K562 (cell line): Measurements from ENCODE around the gene PLK5. TPM values are rescaled to one million over a fixed set of nuclear protein-coding genes. Genes with fewer than 3 reads are reported as not detected.

Source experiments
- ADNP ChIP-seq: fragments of 200-800 bp; sonication (Bioruptor generic); IDR thresholded peaks from 2 replicates; pipeline ENCODE4 v1.6.1; 2016; ENCODE audit warnings: missing genetic modification characterization, missing compliant biosample characterization
- BHLHE40 ChIP-seq: IDR thresholded peaks from 2 replicates; pipeline ENCODE4 v1.6.1; 2011; ENCODE audit warnings: low read length, improper control_type of control experiment
- CBX2 ChIP-seq: fragments of 200-600 bp; sonication (generic); IDR thresholded peaks from one replicate; pipeline ENCODE4 v1.6.1; 2012; ENCODE audit warnings: mild to moderate bottlenecking, low read length, inconsistent platforms; ENCODE audit not compliant: insufficient read depth, poor library complexity, severe bottlenecking
- MYC ChIP-seq, 2 experiments: fragments of 250-450 bp in 1 of 2; sonication (Bioruptor Pico) in 1 of 2; IDR thresholded peaks; 2 replicates each; pipeline versions ENCODE4 v1.5.1 to v1.6.1; 2012 to 2021; ENCODE audit warnings: low read depth in 2 of 2, borderline replicate concordance in 1 of 2, improper control_type of control experiment in 1 of 2, low read length in 1 of 2, mild to moderate bottlenecking in 1 of 2, moderate library complexity in 1 of 2
- NFE2 ChIP-seq: IDR thresholded peaks from 2 replicates; pipeline ENCODE4 v1.6.1; 2014; ENCODE audit warnings: antibody characterized with exemption, low read depth
- POLR2AphosphoS2 ChIP-seq: IDR thresholded peaks from 2 replicates; pipeline ENCODE4 v1.6.1; 2012; ENCODE audit warnings: low read length, improper control_type of control experiment
- RUNX1 ChIP-seq: sonication (generic); IDR thresholded peaks from 2 replicates; pipeline ENCODE4 v1.6.1; 2016; ENCODE audit warnings: antibody characterized with exemption, low read depth
- SIN3B ChIP-seq: fragments of 450-650 bp; IDR thresholded peaks from 2 replicates; pipeline ENCODE4 v1.6.1; 2017; ENCODE audit warnings: low read depth, mild to moderate bottlenecking, moderate library complexity
- TOE1 ChIP-seq, 2 experiments: fragments of 450-650 bp in 1 of 2; sonication (generic) in 1 of 2; formaldehyde crosslinking in 1 of 2; IDR thresholded peaks; 2 replicates each; pipeline versions ENCODE4 v1.7.1 to v1.8.0; 2016 to 2022; ENCODE audit warnings: borderline replicate concordance in 2 of 2, mild to moderate bottlenecking in 2 of 2, antibody characterized with exemption in 1 of 2, inconsistent platforms in 1 of 2, low read depth in 1 of 2, missing genetic modification reagents in 1 of 2, moderate library complexity in 1 of 2
- TRIM24 ChIP-seq, 2 experiments: fragments of 450-650 bp; IDR thresholded peaks; 2 replicates each; pipeline ENCODE4 v1.6.1; 2016
- ZBTB17 ChIP-seq: fragments of 450-650 bp; formaldehyde crosslinking; IDR thresholded peaks from 2 replicates; pipeline ENCODE4 v1.4.0; 2020; ENCODE audit warnings: mild to moderate bottlenecking
- polyA plus RNA-seq, 8 experiments: library from polyadenylated mRNA; depleted of rRNA in 4 of 8; stranded (reverse) in 5 of 8; unstranded in 3 of 8; fragments of >200 nt; fragmentation: Nextera tagmentation in 2 of 8; fragmentation: Illumina TruSeq in 1 of 8; extraction: Ambion mirVana in 2 of 8; extraction: Trizol in 1 of 8; gene quantifications; 2 replicates each; pipeline versions ENCODE4 v1.2.1 to v1.2.3, GENCODE V29; 2011 to 2014; ENCODE audit warnings: inconsistent platforms in 1 of 8, missing spikeins in 1 of 8
- total RNA-seq, 7 experiments: library from RNA; depleted of rRNA in 6 of 7; stranded (reverse); fragments of >200 nt in 6 of 7; fragmentation: Illumina TruSeq in 2 of 7; extraction: Trizol in 2 of 7; gene quantifications; 2 replicates each; pipeline versions ENCODE4 v1.2.1 to v1.2.3, GENCODE V29; 2011 to 2021; ENCODE audit warnings: low replicate concordance in 1 of 7
- TF ChIP-seq, protein P1 (sequence below): fragments of 450-650 bp; IDR thresholded peaks from 2 replicates; pipeline ENCODE4 v1.6.1; 2016; ENCODE audit warnings: borderline replicate concordance
- TF ChIP-seq, protein P2 (sequence below): fragments of 450-650 bp; IDR thresholded peaks from 2 replicates; pipeline ENCODE4 v1.6.1; 2016; ENCODE audit warnings: mild to moderate bottlenecking, moderate library complexity

The PLK5 gene
- total and polyA plus RNA-seq, 9 of the 15 experiments (the other 6 are each of a cell fraction or from before 2014, with no cell fraction given) = 0.04 to 0.23 (median 0.11) TPM; not detected in 5

DNA sequence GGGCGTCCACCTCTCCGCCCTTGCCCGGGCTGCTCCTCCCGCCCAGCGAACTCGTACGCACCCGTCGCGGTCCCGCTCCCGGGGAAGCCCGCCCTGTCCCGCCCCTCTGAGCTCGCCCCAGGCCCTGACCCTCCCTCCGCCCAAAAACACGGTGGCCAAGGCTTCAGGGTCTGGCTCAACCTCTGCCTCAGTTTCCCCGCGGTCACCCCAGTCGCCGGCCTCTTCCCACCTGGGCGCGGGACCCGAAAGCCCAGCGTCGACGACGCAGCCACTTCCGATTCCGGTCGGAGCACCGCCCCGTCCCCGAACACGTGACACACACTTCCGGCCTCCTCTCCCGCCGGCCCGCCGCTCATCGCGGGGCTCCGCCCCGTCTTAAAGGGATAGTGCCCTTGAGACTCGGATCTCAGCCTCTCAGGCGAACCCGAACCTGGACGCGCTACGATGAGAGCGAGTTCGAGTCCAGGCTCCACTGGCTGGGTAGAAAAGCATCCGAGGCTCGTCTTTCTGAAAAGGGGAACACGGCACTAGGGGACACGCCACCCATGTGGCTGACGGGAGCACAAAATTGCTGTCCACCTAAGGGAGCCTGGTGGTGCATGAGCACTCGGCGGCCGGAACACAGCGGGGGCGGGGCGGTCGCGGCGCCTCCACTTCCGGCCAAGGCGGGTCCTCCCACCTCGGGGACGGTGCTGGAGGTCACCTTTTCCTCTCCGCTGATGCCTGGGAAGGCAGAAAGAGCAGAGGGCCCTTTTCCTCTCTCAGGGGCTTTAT, 44.8 kb upstream of the PLK5 start, which contains the start of gene C19orf25 (continued):
- TF ChIP-seq CBX2 (no peak), TRIM24 (IDR thresholded peaks at IDR 0.05) (peak in 1 of 2 experiments; percentile 81; a peak in 2 of 4 replicates), ZBTB17 (CRISPR knock-in tag) (peak; percentile 77; the same call in 1 of the 2 replicates), BHLHE40 (peak; percentile 23; the same call in 1 of the 2 replicates), ADNP (tag) (peak; percentile 99), MYC (IDR thresholded peaks at IDR 0.05; ENCODE audit: low read depth, low read length) (peak; percentile 82), MYC (CRISPR knock-in tag; IDR thresholded peaks at IDR 0.05; ENCODE audit: borderline replicate concordance, low read depth) (peak; percentile 51; the same call in 1 of the 2 replicates), TOE1 (IDR thresholded peaks at IDR 0.05; ENCODE audit: borderline replicate concordance) (peak; percentile 99), TOE1 (CRISPR knock-in tag; IDR thresholded peaks at IDR 0.05; ENCODE audit: borderline replicate concordance, low read depth) (no peak), SIN3B (peak; percentile 51; the same call in 1 of the 2 replicates), RUNX1 (peak; percentile 57; the same call in 1 of the 2 replicates), NFE2 (no peak), POLR2AphosphoS2 (peak; percentile 49; the same call in 1 of the 2 replicates)
- TF ChIP-seq, protein P1, sequence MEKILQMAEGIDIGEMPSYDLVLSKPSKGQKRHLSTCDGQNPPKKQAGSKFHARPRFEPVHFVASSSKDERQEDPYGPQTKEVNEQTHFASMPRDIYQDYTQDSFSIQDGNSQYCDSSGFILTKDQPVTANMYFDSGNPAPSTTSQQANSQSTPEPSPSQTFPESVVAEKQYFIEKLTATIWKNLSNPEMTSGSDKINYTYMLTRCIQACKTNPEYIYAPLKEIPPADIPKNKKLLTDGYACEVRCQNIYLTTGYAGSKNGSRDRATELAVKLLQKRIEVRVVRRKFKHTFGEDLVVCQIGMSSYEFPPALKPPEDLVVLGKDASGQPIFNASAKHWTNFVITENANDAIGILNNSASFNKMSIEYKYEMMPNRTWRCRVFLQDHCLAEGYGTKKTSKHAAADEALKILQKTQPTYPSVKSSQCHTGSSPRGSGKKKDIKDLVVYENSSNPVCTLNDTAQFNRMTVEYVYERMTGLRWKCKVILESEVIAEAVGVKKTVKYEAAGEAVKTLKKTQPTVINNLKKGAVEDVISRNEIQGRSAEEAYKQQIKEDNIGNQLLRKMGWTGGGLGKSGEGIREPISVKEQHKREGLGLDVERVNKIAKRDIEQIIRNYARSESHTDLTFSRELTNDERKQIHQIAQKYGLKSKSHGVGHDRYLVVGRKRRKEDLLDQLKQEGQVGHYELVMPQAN = peak; percentile 84; the same call in 1 of the 2 replicates
- TF ChIP-seq, protein P2, sequence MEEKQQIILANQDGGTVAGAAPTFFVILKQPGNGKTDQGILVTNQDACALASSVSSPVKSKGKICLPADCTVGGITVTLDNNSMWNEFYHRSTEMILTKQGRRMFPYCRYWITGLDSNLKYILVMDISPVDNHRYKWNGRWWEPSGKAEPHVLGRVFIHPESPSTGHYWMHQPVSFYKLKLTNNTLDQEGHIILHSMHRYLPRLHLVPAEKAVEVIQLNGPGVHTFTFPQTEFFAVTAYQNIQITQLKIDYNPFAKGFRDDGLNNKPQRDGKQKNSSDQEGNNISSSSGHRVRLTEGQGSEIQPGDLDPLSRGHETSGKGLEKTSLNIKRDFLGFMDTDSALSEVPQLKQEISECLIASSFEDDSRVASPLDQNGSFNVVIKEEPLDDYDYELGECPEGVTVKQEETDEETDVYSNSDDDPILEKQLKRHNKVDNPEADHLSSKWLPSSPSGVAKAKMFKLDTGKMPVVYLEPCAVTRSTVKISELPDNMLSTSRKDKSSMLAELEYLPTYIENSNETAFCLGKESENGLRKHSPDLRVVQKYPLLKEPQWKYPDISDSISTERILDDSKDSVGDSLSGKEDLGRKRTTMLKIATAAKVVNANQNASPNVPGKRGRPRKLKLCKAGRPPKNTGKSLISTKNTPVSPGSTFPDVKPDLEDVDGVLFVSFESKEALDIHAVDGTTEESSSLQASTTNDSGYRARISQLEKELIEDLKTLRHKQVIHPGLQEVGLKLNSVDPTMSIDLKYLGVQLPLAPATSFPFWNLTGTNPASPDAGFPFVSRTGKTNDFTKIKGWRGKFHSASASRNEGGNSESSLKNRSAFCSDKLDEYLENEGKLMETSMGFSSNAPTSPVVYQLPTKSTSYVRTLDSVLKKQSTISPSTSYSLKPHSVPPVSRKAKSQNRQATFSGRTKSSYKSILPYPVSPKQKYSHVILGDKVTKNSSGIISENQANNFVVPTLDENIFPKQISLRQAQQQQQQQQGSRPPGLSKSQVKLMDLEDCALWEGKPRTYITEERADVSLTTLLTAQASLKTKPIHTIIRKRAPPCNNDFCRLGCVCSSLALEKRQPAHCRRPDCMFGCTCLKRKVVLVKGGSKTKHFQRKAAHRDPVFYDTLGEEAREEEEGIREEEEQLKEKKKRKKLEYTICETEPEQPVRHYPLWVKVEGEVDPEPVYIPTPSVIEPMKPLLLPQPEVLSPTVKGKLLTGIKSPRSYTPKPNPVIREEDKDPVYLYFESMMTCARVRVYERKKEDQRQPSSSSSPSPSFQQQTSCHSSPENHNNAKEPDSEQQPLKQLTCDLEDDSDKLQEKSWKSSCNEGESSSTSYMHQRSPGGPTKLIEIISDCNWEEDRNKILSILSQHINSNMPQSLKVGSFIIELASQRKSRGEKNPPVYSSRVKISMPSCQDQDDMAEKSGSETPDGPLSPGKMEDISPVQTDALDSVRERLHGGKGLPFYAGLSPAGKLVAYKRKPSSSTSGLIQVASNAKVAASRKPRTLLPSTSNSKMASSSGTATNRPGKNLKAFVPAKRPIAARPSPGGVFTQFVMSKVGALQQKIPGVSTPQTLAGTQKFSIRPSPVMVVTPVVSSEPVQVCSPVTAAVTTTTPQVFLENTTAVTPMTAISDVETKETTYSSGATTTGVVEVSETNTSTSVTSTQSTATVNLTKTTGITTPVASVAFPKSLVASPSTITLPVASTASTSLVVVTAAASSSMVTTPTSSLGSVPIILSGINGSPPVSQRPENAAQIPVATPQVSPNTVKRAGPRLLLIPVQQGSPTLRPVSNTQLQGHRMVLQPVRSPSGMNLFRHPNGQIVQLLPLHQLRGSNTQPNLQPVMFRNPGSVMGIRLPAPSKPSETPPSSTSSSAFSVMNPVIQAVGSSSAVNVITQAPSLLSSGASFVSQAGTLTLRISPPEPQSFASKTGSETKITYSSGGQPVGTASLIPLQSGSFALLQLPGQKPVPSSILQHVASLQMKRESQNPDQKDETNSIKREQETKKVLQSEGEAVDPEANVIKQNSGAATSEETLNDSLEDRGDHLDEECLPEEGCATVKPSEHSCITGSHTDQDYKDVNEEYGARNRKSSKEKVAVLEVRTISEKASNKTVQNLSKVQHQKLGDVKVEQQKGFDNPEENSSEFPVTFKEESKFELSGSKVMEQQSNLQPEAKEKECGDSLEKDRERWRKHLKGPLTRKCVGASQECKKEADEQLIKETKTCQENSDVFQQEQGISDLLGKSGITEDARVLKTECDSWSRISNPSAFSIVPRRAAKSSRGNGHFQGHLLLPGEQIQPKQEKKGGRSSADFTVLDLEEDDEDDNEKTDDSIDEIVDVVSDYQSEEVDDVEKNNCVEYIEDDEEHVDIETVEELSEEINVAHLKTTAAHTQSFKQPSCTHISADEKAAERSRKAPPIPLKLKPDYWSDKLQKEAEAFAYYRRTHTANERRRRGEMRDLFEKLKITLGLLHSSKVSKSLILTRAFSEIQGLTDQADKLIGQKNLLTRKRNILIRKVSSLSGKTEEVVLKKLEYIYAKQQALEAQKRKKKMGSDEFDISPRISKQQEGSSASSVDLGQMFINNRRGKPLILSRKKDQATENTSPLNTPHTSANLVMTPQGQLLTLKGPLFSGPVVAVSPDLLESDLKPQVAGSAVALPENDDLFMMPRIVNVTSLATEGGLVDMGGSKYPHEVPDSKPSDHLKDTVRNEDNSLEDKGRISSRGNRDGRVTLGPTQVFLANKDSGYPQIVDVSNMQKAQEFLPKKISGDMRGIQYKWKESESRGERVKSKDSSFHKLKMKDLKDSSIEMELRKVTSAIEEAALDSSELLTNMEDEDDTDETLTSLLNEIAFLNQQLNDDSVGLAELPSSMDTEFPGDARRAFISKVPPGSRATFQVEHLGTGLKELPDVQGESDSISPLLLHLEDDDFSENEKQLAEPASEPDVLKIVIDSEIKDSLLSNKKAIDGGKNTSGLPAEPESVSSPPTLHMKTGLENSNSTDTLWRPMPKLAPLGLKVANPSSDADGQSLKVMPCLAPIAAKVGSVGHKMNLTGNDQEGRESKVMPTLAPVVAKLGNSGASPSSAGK = peak; percentile 81
